Nephron (organoid): ENCODE measurements around the gene FOXO6.

ENCODE experiments used
- H3K27ac Mint-ChIP-seq, 3 experiments: 2 replicates each; pipeline ENCODE4 v1.8.0; 2020; ENCODE audit warnings: mixed read lengths in 3 of 3, mild to moderate bottlenecking in 2 of 3, moderate library complexity in 1 of 3
- H3K27me3 Mint-ChIP-seq: 2 replicates; pipeline ENCODE4 v1.8.0; 2021; ENCODE audit warnings: low read depth, mild to moderate bottlenecking, moderate library complexity, mixed read lengths
- H3K36me3 Mint-ChIP-seq: 2 replicates; pipeline ENCODE4 v1.8.0; 2020; ENCODE audit warnings: low read depth, mixed read lengths
- H3K4me1 Mint-ChIP-seq: 2 replicates; pipeline ENCODE4 v1.8.0; 2020; ENCODE audit warnings: mixed read lengths
- H3K4me3 Mint-ChIP-seq, 3 experiments: 2 replicates each; pipeline ENCODE4 v1.8.0; 2020; ENCODE audit warnings: mild to moderate bottlenecking in 3 of 3, mixed read lengths in 3 of 3, moderate library complexity in 2 of 3
- H3K9me3 Mint-ChIP-seq: 2 replicates; pipeline ENCODE4 v1.8.0; 2020; ENCODE audit warnings: mixed read lengths
- TF ChIP-seq, protein P1 (sequence below), 3 experiments: fragments of 200-600 bp; sonication (generic); IDR thresholded peaks; one replicate each; pipeline ENCODE4 v1.5.0; 2021; ENCODE audit warnings: antibody characterized with exemption in 3 of 3; ENCODE audit not compliant: unreplicated experiment in 3 of 3

FOXO6 gene

DNA sequence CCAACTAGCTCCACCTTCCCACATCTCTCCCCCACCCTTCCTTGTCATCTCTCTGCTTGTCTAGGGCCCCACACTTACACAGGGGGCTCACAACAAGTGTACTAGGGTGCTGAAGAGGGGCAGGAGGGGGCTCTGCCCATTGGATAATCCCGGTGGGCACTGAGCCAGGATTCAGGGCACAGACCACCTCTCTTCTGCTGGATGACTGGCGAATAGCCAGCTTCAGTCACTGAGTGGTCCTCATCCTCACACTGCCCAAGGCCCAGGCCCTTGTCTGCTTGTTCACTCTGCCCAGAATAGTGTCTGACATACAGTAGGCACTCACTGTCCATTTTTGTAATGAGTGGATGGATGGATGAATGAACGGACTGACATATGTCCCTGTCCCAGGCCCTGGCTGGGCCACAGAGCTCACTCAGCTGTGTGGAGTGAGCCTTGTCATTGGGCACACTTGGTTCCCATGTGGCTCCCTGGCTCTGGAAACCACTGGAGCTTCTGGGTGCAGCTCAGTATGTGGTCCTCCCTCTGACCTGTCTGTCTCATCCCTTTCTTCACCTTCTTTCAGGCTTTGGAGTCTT lies 36.6 kb downstream of the FOXO6 start:
- Mint-ChIP-seq H3K27me3 (peaks cover 38% of the 10 kb centered on the region), H3K4me3 (peak overlapping the region in 1 of 3 experiments; percentile 25), H3K9me3 (peaks cover 3% of the 10 kb centered on the region), H3K4me1 (peaks cover 83% of the 10 kb centered on the region), H3K27ac (peak overlapping the region; percentile 45 to 68 (median 68)), H3K36me3 (no peaks in the 10 kb centered on the region)
- TF ChIP-seq, protein P1, sequence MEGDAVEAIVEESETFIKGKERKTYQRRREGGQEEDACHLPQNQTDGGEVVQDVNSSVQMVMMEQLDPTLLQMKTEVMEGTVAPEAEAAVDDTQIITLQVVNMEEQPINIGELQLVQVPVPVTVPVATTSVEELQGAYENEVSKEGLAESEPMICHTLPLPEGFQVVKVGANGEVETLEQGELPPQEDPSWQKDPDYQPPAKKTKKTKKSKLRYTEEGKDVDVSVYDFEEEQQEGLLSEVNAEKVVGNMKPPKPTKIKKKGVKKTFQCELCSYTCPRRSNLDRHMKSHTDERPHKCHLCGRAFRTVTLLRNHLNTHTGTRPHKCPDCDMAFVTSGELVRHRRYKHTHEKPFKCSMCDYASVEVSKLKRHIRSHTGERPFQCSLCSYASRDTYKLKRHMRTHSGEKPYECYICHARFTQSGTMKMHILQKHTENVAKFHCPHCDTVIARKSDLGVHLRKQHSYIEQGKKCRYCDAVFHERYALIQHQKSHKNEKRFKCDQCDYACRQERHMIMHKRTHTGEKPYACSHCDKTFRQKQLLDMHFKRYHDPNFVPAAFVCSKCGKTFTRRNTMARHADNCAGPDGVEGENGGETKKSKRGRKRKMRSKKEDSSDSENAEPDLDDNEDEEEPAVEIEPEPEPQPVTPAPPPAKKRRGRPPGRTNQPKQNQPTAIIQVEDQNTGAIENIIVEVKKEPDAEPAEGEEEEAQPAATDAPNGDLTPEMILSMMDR (IDR thresholded peaks at IDR 0.05; ENCODE audit: unreplicated experiment in 3 of 3) = no peak

DNA sequence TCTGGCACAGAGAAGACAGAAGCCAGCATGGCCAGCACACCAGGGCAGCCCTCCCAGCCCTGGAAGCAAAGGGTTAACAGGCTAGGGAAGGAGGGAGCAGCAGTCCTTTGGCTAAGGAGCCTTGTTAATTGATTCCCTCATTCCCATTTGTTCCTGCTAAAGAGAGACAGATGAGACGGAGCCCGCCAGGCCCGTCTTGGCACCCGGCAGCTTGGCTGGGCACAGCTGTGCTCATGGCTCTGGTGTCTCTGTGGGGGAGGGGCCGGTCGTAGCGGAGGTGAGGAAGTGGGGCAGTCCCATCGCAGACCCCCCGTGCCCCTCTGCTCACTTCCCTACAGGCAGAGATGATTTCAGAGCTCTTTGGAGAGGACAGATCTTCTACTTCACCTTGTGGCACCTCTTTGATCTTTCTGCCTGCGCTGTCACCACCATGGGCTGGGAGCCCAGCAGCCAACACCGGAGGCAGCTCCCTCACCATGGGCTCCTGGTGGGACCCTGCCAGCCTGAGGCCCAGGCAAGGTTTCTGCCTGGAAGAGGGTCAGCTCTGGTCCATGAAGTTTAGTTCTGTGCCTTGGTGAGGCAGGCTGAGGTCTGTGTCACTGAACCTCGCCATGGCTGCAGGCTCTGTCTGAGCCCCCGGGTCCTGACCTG lies 38.0 kb downstream of the FOXO6 start:
- H3K27me3 Mint-ChIP-seq = peaks cover 44% of the 10 kb centered on the region
- no peaks in the 10 kb centered on the region for H3K36me3 Mint-ChIP-seq
- TF ChIP-seq, protein P1 (IDR thresholded peaks at IDR 0.05; ENCODE audit: unreplicated experiment in 3 of 3) = no peak
- peaks cover 78% of the 10 kb centered on the region for H3K4me1 Mint-ChIP-seq
- H3K4me3 Mint-ChIP-seq = peak overlapping the region in 1 of 3 experiments; percentile 46
- H3K9me3 Mint-ChIP-seq = peaks cover 3% of the 10 kb centered on the region
- peak overlapping the region; percentile 49 to 80 (median 68) for H3K27ac Mint-ChIP-seq

DNA sequence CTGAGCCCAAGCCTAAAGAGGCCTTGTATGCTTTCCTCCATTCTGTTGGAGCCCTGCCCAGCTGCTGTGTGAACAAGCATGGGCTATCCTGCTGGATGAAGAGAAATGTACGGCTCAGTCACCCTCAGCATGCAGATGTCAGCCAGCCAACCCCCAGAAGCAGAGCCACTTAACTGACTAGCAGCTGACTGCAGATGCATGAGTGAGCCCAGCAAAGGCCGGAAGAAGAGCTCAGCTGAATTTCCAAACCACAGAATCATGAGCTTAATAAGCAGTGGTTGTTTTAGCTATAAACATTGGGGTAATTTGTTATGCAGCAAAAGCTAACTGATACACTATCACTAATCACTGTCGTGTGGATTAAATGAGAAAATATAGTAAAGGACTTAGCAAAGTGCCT lies 39.0 kb downstream of the FOXO6 start:
- H3K27me3 Mint-ChIP-seq = peaks cover 48% of the 10 kb centered on the region

DNA sequence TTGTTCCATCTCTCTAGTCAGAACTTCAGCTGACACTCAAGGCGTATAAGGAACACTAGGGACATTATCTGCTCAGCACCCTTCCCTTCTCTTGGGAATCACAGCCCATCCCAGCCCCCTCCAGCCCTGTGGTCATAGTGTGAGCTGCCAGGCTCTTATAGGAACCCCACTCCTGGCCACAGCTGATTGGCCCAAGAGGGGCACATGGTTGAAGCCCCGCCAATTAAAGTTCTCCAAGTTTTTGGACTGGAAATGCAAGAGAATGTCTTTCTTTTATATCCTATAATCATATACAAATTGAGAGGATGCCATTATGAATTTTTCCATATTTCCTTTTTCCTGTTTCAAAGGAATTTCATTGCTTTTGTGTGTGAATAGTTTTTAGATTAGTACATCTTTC lies 40.7 kb downstream of the FOXO6 start:
- Mint-ChIP-seq H3K36me3 (no peaks in the 10 kb centered on the region), H3K9me3 (peaks cover 3% of the 10 kb centered on the region), H3K4me3 (no peak overlapping the region), H3K4me1 (peaks cover 52% of the 10 kb centered on the region), H3K27ac (peak overlapping the region in 2 of 3 experiments; percentile 54 to 59), H3K27me3 (peaks cover 35% of the 10 kb centered on the region)
- TF ChIP-seq, protein P1 (IDR thresholded peaks at IDR 0.05; ENCODE audit: unreplicated experiment in 3 of 3) = no peak

More for the DNA sequence above, 39.0 kb downstream of the FOXO6 start:
- H3K27ac Mint-ChIP-seq = peak overlapping the region in 2 of 3 experiments; percentile 68 to 80
- TF ChIP-seq, protein P1 (IDR thresholded peaks at IDR 0.05; ENCODE audit: unreplicated experiment in 3 of 3) = no peak
- peaks cover 69% of the 10 kb centered on the region for H3K4me1 Mint-ChIP-seq
- no peaks in the 10 kb centered on the region for H3K36me3 Mint-ChIP-seq
- H3K9me3 Mint-ChIP-seq = peaks cover 3% of the 10 kb centered on the region
- H3K4me3 Mint-ChIP-seq = no peak overlapping the region

DNA sequence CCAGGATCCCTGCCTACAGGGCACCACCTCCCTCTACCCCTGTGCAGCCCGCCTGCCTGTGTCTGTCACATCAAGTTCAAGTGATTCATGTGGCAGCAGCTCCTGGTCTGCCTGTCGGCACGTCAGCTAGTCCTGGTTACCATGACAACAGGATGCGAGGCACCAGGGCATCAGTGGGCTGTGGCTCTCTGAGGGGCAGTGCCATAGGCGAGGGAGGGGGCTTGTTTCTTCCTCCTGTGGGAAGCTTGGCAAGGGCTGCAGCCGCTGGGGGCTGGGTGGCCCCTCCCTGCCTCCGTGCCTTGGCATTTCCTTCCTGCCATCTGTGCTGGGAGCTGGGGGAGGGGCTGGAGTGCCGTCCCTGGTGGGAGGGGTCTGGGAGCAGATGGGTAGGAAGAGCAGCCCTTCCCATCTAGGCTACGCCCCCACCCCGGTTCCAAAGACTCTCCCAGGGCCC lies 43.1 kb downstream of the FOXO6 start:
- Mint-ChIP-seq H3K4me1 (peaks cover 42% of the 10 kb centered on the region), H3K9me3 (peaks cover 3% of the 10 kb centered on the region), H3K27me3 (peaks cover 41% of the 10 kb centered on the region), H3K27ac (no peak overlapping the region), H3K36me3 (no peaks in the 10 kb centered on the region), H3K4me3 (no peak overlapping the region)
- TF ChIP-seq, protein P1 (IDR thresholded peaks at IDR 0.05; ENCODE audit: unreplicated experiment in 3 of 3) = no peak
